Fibroblast of mammary gland (primary cell): ENCODE results near the gene TPPP3.
A peak's percentile ranks its signal among the peaks of the same experiment; 100 is the strongest.

Experiments
- DNase-seq: peaks from one replicate; pipeline ENCODE4 v3.0.0-alpha.2; 2010; ENCODE audit warnings: low read depth
- H3K4me3 ChIP-seq: 2 replicates; pipeline ENCODE4 v1.5.1; 2011; ENCODE audit warnings: low read depth, mild to moderate bottlenecking, low read length, moderate library complexity; ENCODE audit not compliant: control insufficient read depth
- CTCF ChIP-seq: conservative IDR thresholded peaks from 2 replicates; pipeline ENCODE4 v1.5.1; 2011; ENCODE audit warnings: low read depth, low read length, inconsistent platforms; ENCODE audit not compliant: control insufficient read depth, insufficient read depth

Gene TPPP3

DNA sequence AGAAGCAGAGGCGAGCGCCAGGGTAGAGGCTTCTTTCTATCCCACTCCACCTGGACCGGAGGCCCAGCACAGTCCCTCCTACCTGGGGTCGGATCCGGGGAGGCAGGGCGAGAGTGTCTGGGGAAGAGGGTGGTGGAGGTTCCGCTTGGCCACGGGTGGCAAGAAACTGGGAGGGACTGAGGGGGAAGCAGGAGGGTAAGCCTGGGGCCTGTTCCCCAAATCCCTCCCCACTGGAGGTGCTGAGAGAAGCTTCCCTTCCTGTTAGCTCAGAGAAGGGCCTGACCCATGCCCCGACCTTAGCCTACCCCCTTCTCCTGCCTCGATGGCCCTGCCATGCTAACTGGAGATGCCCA lies 1.8 kb upstream of the TPPP3 start:
- H3K4me3 ChIP-seq: no peak overlapping the region
- DNase-seq: no peak
- no peak for TF ChIP-seq CTCF

DNA sequence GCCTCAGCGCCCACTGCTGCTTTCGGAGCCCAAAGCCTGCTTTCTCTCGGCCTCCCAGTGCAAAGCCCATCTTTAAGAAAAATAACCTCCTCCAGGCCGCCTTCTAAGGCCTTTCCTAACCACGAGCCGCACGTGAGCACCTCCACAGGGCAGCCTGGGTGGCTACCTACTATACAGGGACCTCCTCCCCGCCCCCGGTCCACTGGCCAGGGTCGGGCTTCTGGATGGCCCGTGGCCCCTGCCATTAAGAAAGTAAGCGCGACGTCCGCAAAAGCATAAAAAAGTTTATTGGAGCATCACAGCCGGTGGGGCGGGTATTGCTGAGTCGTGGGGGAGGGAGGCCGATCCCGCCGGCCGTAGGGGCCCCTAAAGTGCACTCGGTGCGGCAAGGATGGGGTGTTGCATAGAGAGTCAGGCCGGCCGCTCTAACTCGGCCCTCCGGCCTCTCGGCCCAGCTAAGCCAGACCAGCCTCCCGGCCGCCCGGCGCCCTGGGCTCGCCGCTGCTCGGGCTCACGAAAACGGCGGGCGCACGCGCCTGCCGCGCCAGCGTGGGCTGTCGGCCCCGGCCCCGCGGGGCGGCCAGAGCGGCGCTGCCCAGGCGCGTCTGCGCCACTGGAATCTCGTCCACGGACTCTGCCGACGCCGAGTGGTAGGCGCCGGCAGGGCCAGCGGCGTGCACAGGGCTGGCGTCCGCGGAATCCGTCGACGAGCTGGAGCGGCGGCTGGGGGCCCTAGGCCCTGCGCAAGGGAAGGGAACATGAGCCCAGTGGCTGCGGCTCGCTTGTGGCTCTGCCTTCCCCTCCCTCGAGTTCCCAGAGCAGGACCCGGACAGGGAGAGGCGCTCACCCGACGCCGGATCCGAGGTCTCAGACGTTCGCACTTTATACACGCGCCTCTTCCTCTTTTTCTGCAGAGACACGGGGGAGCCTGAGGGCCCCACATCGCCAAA lies 1.1 kb upstream of the TPPP3 start:
- TF ChIP-seq CTCF: no peak
- no peak for DNase-seq
- H3K4me3 ChIP-seq: no peak overlapping the region

- no peak for DNase-seq
- no peak for TF ChIP-seq CTCF
- H3K4me3 ChIP-seq: peak overlapping the region; percentile 6
These were observed 473 bp upstream of the TPPP3 start for GRCh38 chr16:67393788-67394154.

GRCh38 chr16:67392301-67393059 lies 818 bp downstream of the TPPP3 start:
- TF ChIP-seq CTCF: no peak
- DNase-seq: no peak
- no peak overlapping the region for H3K4me3 ChIP-seq

DNA sequence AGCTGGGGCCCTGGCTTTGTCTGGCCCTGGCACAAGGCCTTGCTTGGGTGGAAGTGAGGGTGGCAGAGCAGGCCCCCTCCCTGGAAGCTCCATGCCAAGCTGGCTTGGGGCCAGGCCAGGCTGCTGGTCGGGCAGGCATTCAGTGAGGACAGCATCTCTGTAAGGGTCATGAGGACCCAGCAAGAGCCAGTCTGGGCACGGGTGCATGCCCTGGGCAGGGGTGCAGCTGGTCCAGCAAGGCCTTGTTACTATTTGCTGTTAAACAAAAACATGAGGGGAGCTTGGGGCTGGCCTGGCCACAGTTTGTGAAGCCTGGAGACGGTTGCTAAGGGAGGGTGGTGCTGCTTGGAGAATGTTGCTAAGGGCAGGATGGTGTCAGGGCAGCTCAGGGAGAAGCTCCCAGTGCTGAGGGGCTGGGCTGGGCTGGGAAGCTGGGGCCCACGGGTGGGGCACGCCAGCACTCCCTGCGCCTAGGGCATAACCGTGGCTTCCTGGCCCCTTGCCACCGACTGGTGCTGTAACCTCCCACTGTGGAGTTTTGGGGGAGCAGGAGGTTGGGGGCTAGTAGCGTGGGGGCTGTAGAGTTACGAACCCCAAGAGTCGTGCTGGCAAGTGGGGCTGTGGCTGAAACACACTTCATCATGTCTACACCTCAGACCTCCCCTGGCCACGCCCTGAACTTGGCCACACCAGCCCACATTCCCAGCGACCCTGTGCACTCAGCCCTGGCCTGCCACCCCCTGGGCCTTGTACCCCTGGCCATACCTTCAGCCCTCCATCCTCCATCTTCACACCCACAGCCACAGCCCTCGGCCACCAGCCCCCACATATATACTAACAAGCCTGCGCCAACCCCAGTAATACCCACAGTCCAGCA lies 1.6 kb downstream of the TPPP3 start:
- TF ChIP-seq CTCF: no peak
- DNase-seq: no peak
- no peak overlapping the region for H3K4me3 ChIP-seq

DNA sequence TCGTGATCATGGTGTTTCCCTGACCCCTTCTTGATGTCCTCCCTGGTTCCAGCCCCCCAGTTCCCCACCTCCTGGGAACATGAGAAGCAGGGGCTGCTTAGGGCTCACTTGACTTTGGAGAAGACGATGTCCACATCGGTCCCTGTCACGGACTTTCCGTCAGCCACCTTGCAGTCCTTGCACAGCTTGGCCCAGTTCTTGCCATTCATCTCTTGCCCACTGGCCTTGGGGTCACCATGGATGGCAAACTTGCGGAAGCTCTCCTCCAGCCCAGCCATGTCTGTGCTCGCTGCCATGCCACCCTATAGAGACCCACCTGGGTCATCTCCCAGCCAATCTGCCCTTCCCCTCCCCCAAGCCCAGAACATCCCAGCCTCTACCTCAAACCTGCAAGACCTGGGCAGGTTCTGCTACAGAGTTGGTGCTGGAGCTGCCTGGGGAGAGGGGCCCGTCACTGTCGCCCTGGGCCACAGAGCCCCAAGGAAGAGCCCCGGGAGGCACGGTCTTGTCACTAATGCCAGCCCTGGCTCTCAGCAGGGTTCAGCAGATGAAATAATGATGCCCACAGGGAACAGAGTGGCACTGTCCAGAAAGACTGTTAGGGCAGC lies 2.4 kb downstream of the TPPP3 start:
- no peak for TF ChIP-seq CTCF
- DNase-seq: no peak
- no peak overlapping the region for H3K4me3 ChIP-seq
